Activated CD8-positive, alpha-beta T cell treated with anti-CD3 and anti-CD28 coated beads for 36 hours (primary cell): ENCODE measurements around the gene STAB2. TPM values are rescaled to one million over a fixed set of nuclear protein-coding genes. Genes with fewer than 3 reads are reported as not detected.
A peak's percentile ranks its signal among the peaks of the same experiment; 100 is the strongest.

Source experiments
- ATAC-seq: fragments of 200-7000 bp; cut with Tn5 transposase; one replicate; pipeline ENCODE4 v1.10.0; 2021; ENCODE audit warnings: mild to moderate bottlenecking, moderate library complexity
- CTCF ChIA-PET: fragments of 350-600 bp; sonication (Branson Sonifier 250); formaldehyde crosslinking; loops from one replicate; lab custom pipeline; 2021; ENCODE audit warnings: antibody characterized with exemption; lab: Charles Lee
- POLR2A ChIA-PET: fragments of 350-600 bp; sonication (Branson Sonifier 250); formaldehyde crosslinking; loops from one replicate; lab custom pipeline; 2021; ENCODE audit warnings: antibody characterized with exemption; lab: Charles Lee
- DNase-seq: peaks from one replicate; pipeline ENCODE4 v3.0.0-alpha.2; 2020
- H3K27ac Mint-ChIP-seq: one replicate; pipeline ENCODE4 v1.8.0; 2021; ENCODE audit warnings: mild to moderate bottlenecking, mixed read lengths
- H3K27me3 Mint-ChIP-seq: one replicate; pipeline ENCODE4 v1.8.0; 2021; ENCODE audit warnings: mixed read lengths
- H3K36me3 Mint-ChIP-seq: one replicate; pipeline ENCODE4 v1.8.0; 2021; ENCODE audit warnings: low read depth, mixed read lengths
- H3K4me1 Mint-ChIP-seq: one replicate; pipeline ENCODE4 v1.8.0; 2021; ENCODE audit warnings: low read depth, mixed read lengths
- H3K4me3 Mint-ChIP-seq: one replicate; pipeline ENCODE4 v1.8.0; 2021; ENCODE audit warnings: mild to moderate bottlenecking, moderate library complexity, mixed read lengths
- H3K9me3 Mint-ChIP-seq: one replicate; pipeline ENCODE4 v1.8.0; 2021; ENCODE audit warnings: mixed read lengths
- intact Hi-C: fragments of 100-400 bp; cut with micrococcal nuclease; formaldehyde crosslinking; loops from one replicate; pipeline ENCODE4 v1.10.0; 2022
- total RNA-seq, 2 experiments: library from RNA; stranded (reverse); gene quantifications; one replicate each; pipeline ENCODE4 v1.2.3, GENCODE V29; 2021
- TF ChIP-seq, protein P1 (sequence below): fragments of 200-600 bp; IDR thresholded peaks from one replicate; pipeline ENCODE4 v1.8.0; 2022; ENCODE audit warnings: antibody characterized with exemption, mild to moderate bottlenecking

Gene STAB2
- total RNA-seq, 2 experiments from 2014 or later = not detected

GRCh38 chr12:103546959-103547358, 40.1 kb upstream of the STAB2 start:
- DNase-seq (no peak), ATAC-seq (no peak)
- H3K36me3 Mint-ChIP-seq = no peaks in the 10 kb centered on the region
- no peak overlapping the region for H3K27ac Mint-ChIP-seq
- ChIA-PET CTCF (interaction anchor here (0.8 to 6.7 kb wide), 8 partner anchors 10 to 664 kb away, joined by 3 to 81 read pairs (median 11); partner anchors contain the start of gene C12orf42), POLR2A (no interaction called here)
- no peaks in the 10 kb centered on the region for H3K9me3 Mint-ChIP-seq
- intact Hi-C loops = loop anchor here (10.0 kb wide), 1 partner anchor 222 kb away; no protein-coding TSS in a partner anchor
- peaks cover 5% of the 10 kb centered on the region for H3K4me1 Mint-ChIP-seq
- TF ChIP-seq, protein P1, sequence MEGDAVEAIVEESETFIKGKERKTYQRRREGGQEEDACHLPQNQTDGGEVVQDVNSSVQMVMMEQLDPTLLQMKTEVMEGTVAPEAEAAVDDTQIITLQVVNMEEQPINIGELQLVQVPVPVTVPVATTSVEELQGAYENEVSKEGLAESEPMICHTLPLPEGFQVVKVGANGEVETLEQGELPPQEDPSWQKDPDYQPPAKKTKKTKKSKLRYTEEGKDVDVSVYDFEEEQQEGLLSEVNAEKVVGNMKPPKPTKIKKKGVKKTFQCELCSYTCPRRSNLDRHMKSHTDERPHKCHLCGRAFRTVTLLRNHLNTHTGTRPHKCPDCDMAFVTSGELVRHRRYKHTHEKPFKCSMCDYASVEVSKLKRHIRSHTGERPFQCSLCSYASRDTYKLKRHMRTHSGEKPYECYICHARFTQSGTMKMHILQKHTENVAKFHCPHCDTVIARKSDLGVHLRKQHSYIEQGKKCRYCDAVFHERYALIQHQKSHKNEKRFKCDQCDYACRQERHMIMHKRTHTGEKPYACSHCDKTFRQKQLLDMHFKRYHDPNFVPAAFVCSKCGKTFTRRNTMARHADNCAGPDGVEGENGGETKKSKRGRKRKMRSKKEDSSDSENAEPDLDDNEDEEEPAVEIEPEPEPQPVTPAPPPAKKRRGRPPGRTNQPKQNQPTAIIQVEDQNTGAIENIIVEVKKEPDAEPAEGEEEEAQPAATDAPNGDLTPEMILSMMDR = no peak
- H3K27me3 Mint-ChIP-seq = peaks cover 10% of the 10 kb centered on the region
- no peak overlapping the region for H3K4me3 Mint-ChIP-seq

- Mint-ChIP-seq H3K27me3 (peaks cover 12% of the 10 kb centered on the region), H3K4me1 (peaks cover 5% of the 10 kb centered on the region), H3K27ac (no peak overlapping the region), H3K4me3 (no peak overlapping the region), H3K9me3 (no peaks in the 10 kb centered on the region), H3K36me3 (no peaks in the 10 kb centered on the region)
- CTCF ChIA-PET = interaction anchor here (0.8 to 6.7 kb wide), 15 partner anchors 9 to 664 kb away, joined by 3 to 81 read pairs (median 6); partner anchors contain the start of gene C12orf42
- ATAC-seq (no peak), DNase-seq (no peak)
- intact Hi-C loops = loop anchor here (10.0 kb wide), 1 partner anchor 223 kb away; no protein-coding TSS in a partner anchor
- TF ChIP-seq, protein P1 = no peak
- POLR2A ChIA-PET = no interaction called here
Observed at GRCh38 chr12:103547376-103547775, 39.7 kb upstream of the STAB2 start.

GRCh38 chr12:103547929-103548328, 39.1 kb upstream of the STAB2 start:
- intact Hi-C loops = loop anchor here (2.0 to 10.0 kb wide), 4 partner anchors 51 to 665 kb away; no protein-coding TSS in a partner anchor
- peaks cover 5% of the 10 kb centered on the region for H3K4me1 Mint-ChIP-seq
- TF ChIP-seq, protein P1 = no peak
- ChIA-PET CTCF (interaction anchor here (0.6 to 6.7 kb wide), 37 partner anchors 10 to 665 kb away, joined by 3 to 81 read pairs (median 4); partner anchors contain the start of genes C12orf42 and PAH), POLR2A (interaction anchor here (0.6 kb wide), 1 partner anchor 589 kb away, joined by 3 read pairs; no protein-coding TSS in a partner anchor)
- H3K27ac Mint-ChIP-seq = no peak overlapping the region
- H3K27me3 Mint-ChIP-seq = peaks cover 14% of the 10 kb centered on the region
- H3K4me3 Mint-ChIP-seq = no peak overlapping the region
- DNase-seq (no peak), ATAC-seq (no peak)
- H3K9me3 Mint-ChIP-seq = no peaks in the 10 kb centered on the region
- H3K36me3 Mint-ChIP-seq = no peaks in the 10 kb centered on the region

GRCh38 chr12:103548622-103549601, 38.2 kb upstream of the STAB2 start:
- ChIA-PET CTCF (interaction anchor here (0.6 to 6.7 kb wide), 42 partner anchors 9 to 666 kb away, joined by 3 to 81 read pairs (median 4); partner anchors contain the start of genes C12orf42 and PAH), POLR2A (interaction anchor here (0.6 kb wide), 1 partner anchor 589 kb away, joined by 3 read pairs; no protein-coding TSS in a partner anchor)
- intact Hi-C loops = loop anchor here (2.0 to 10.0 kb wide), 4 partner anchors 52 to 666 kb away; no protein-coding TSS in a partner anchor
- Mint-ChIP-seq H3K27me3 (peaks cover 14% of the 10 kb centered on the region), H3K4me3 (no peak overlapping the region), H3K4me1 (peaks cover 5% of the 10 kb centered on the region), H3K36me3 (no peaks in the 10 kb centered on the region), H3K27ac (no peak overlapping the region), H3K9me3 (no peaks in the 10 kb centered on the region)
- ATAC-seq (peak; percentile 82), DNase-seq (peak; percentile 85)
- TF ChIP-seq, protein P1 = peak; percentile 97
